Activated T-helper 17 cell treated with anti-CD3 and anti-CD28 coated beads, Interleukin-2, amount 50 U/mL, for 72 hours (primary cell): ENCODE data around the gene CLIC5. TPM values are rescaled to one million over a fixed set of nuclear protein-coding genes. Genes with fewer than 3 reads are reported as not detected.

Source experiments
- ATAC-seq: fragments of 150-1000 bp; cut with Tn5 transposase; replicated peaks from 2 replicates; pipeline ENCODE4 v1.10.0; 2021; ENCODE audit warnings: mild to moderate bottlenecking, moderate library complexity
- H3K27ac Mint-ChIP-seq: one replicate; pipeline ENCODE4 v1.8.0; 2022; ENCODE audit warnings: mixed read lengths
- H3K27me3 Mint-ChIP-seq: one replicate; pipeline ENCODE4 v1.8.0; 2022; ENCODE audit warnings: mixed read lengths
- H3K36me3 Mint-ChIP-seq: one replicate; pipeline ENCODE4 v1.8.0; 2022; ENCODE audit warnings: low read depth, mild to moderate bottlenecking, mixed read lengths
- H3K4me1 Mint-ChIP-seq: one replicate; pipeline ENCODE4 v1.8.0; 2022; ENCODE audit warnings: mixed read lengths
- H3K4me3 Mint-ChIP-seq: one replicate; pipeline ENCODE4 v1.8.0; 2022; ENCODE audit warnings: mild to moderate bottlenecking, mixed read lengths
- H3K9me3 Mint-ChIP-seq: one replicate; pipeline ENCODE4 v1.8.0; 2022; ENCODE audit warnings: mixed read lengths
- total RNA-seq, 2 donors: library from RNA; stranded (reverse); gene quantifications; one replicate each; pipeline ENCODE4 v1.2.3, GENCODE V29; 2022

The CLIC5 gene
- total RNA-seq, 2 donors from 2014 or later, result 10.6 to 10.7 TPM

GRCh38 chr6:45900808-45901752 is 114.6 kb downstream of the CLIC5 start:
- H3K27me3 Mint-ChIP-seq, result no peaks in the 10 kb centered on the region
- peaks cover 8% of the 10 kb centered on the region for H3K4me1 Mint-ChIP-seq
- H3K27ac Mint-ChIP-seq, result no peak overlapping the region
- peaks cover 12% of the 10 kb centered on the region for H3K36me3 Mint-ChIP-seq
- no peak overlapping the region for H3K4me3 Mint-ChIP-seq
- no peaks in the 10 kb centered on the region for H3K9me3 Mint-ChIP-seq
- ATAC-seq, result no peak

DNA sequence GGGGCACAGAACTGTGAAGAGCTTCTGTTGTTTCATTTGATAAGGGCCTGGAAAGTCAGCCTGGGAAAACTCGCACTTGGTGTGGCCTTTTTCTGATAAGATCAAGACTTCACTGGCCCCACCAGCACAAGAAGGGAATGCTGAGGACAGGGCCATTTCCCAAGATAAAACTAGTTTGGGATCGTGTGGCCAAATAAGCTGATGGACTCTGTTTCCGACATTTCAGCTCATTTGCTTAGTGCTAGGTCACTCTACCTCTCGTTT is 116.0 kb downstream of the CLIC5 start:
- H3K4me3 Mint-ChIP-seq, result no peak overlapping the region
- H3K27me3 Mint-ChIP-seq, result no peaks in the 10 kb centered on the region
- H3K36me3 Mint-ChIP-seq, result peaks cover 12% of the 10 kb centered on the region
- peaks cover 8% of the 10 kb centered on the region for H3K4me1 Mint-ChIP-seq
- H3K9me3 Mint-ChIP-seq, result no peaks in the 10 kb centered on the region
- H3K27ac Mint-ChIP-seq, result no peak overlapping the region
- no peak for ATAC-seq

DNA sequence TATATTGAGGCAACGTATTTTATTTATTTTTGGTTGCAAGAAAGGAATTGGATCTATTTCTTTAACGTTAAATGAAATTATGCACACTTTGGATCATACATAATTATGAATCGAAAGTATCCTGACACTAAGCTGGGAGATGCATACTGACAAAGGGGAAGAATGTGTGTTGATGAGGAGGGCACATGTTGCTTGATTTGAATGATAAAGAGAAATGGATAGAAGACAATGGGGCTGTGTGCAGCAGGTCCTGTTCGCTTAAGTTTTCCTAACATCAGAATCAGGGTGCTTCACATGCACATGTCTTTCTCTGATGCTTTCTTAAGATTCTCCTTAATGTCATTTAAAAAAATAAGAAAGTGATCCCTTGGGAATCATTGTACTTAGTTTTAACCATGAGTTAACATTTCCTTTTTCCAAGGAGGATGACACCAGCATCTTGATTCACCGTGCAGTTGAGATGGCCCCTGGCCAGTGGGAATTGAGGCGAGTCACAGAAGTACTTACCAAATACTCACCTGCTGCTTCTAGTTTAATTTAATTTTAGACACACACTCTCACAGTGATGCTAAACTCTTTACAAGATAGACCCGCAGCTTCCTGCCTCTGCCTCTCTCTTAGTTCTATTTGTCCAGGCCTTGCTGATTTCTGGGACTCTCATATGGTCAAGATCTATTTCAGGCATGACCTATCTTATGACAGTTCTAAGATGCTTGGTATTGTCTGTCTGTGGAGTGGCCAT is 116.5 kb downstream of the CLIC5 start:
- peaks cover 8% of the 10 kb centered on the region for H3K4me1 Mint-ChIP-seq
- peaks cover 12% of the 10 kb centered on the region for H3K36me3 Mint-ChIP-seq
- H3K9me3 Mint-ChIP-seq, result no peaks in the 10 kb centered on the region
- no peak overlapping the region for H3K27ac Mint-ChIP-seq
- H3K27me3 Mint-ChIP-seq, result no peaks in the 10 kb centered on the region
- no peak for ATAC-seq
- no peak overlapping the region for H3K4me3 Mint-ChIP-seq

- Mint-ChIP-seq H3K27ac (peak overlapping the region; percentile 48), H3K9me3 (no peaks in the 10 kb centered on the region), H3K27me3 (no peaks in the 10 kb centered on the region), H3K4me3 (peak overlapping the region; percentile 29), H3K4me1 (peaks cover 8% of the 10 kb centered on the region), H3K36me3 (no peaks in the 10 kb centered on the region)
- ATAC-seq, result peak; percentile 68
Observed at GRCh38 chr6:45896783-45897441, 118.7 kb downstream of the CLIC5 start.

DNA sequence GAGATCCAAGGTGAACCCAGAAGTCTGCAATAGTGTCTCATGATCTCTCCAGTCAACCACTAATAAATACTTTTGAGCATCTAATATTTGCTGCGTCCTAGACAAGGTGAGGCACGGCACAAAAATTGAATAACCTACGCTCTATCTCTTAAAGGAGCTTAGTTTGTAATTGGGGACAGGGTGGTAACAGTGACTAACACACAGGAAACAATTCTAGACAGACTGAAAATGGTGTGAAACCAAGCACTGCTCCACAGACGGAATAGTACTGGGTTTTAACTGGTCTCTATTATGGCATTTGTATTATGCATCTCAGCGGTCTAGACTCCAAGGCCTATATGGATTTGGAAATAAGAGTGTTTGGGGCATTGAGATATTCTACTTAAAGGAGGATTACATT is 120.1 kb downstream of the CLIC5 start:
- Mint-ChIP-seq H3K4me3 (peak overlapping the region; percentile 25), H3K9me3 (no peaks in the 10 kb centered on the region), H3K36me3 (no peaks in the 10 kb centered on the region), H3K27ac (no peak overlapping the region), H3K27me3 (no peaks in the 10 kb centered on the region), H3K4me1 (peaks cover 8% of the 10 kb centered on the region)
- peak; percentile 90 for ATAC-seq

GRCh38 chr6:45892696-45893245 is 122.9 kb downstream of the CLIC5 start:
- no peak overlapping the region for H3K27ac Mint-ChIP-seq
- H3K9me3 Mint-ChIP-seq, result no peaks in the 10 kb centered on the region
- peaks cover 8% of the 10 kb centered on the region for H3K4me1 Mint-ChIP-seq
- H3K27me3 Mint-ChIP-seq, result peaks cover 1% of the 10 kb centered on the region
- no peak overlapping the region for H3K4me3 Mint-ChIP-seq
- no peaks in the 10 kb centered on the region for H3K36me3 Mint-ChIP-seq
- no peak for ATAC-seq

DNA sequence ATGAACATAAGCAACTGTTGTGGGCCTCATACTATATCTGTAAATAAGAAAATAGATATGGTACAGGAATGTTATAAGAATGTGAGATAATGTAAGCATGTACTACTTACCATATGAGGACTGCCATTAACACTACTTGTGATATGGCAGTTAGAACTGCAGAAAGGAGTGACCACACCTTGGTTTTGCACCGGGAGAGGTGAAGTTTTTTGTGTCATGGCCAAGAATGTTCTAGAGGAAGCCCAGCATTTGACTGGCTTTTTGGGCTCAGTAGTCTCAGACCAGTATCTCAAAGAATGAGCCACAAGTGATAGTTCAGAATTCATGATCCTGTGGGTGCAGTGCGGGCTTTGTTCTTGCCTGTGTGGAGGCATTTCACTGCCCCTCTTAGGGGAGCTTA is 123.5 kb downstream of the CLIC5 start:
- H3K4me1 Mint-ChIP-seq, result peaks cover 8% of the 10 kb centered on the region
- no peaks in the 10 kb centered on the region for H3K9me3 Mint-ChIP-seq
- H3K27me3 Mint-ChIP-seq, result peaks cover 5% of the 10 kb centered on the region
- H3K4me3 Mint-ChIP-seq, result no peak overlapping the region
- H3K27ac Mint-ChIP-seq, result no peak overlapping the region
- no peak for ATAC-seq
- H3K36me3 Mint-ChIP-seq, result no peaks in the 10 kb centered on the region

DNA sequence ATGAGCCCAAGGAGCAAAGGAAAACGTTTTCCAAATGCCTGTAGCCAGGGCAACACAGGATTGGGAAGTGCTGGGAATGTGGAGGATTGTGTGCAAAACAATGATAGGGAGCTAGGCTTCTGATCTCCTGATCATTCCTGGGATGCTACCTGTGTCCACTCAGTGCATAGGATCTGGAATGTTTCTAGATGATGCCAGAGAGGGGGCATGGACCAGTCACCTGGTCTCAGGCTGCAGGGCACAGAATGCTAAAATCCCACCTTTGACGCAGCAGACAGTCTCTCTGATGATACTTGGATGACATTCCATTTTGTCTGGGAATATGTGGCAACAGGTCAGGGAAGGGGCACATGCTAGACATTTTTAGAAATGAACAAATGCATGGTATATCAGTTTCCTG is 128.9 kb downstream of the CLIC5 start:
- no peak for ATAC-seq
- Mint-ChIP-seq H3K27ac (no peak overlapping the region), H3K9me3 (peaks cover 5% of the 10 kb centered on the region), H3K36me3 (no peaks in the 10 kb centered on the region), H3K4me3 (no peak overlapping the region), H3K27me3 (peaks cover 7% of the 10 kb centered on the region), H3K4me1 (no peaks in the 10 kb centered on the region)

- Mint-ChIP-seq H3K36me3 (no peaks in the 10 kb centered on the region), H3K9me3 (peaks cover 5% of the 10 kb centered on the region), H3K27me3 (peaks cover 7% of the 10 kb centered on the region), H3K4me1 (no peaks in the 10 kb centered on the region), H3K4me3 (no peak overlapping the region), H3K27ac (no peak overlapping the region)
- no peak for ATAC-seq
Observed at GRCh38 chr6:45884336-45884735, 131.3 kb downstream of the CLIC5 start.

DNA sequence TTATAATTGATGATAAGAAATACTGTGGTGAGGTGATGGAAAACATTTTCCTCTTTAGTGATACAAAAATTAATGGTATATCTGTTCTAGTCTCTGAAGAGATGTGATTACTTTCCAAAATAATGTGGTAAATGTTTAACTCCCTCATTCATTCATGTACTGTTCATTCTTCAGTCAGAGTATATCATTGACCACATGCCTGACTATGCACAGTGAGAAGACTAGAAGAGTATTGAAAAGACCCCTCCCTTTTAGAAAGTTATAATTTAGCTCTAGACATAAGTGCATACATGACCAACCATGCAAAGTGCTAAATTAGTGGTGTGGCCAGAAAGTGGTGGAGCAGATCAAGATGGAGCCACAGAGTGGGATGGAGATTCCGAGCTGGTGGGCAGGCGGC is 133.0 kb downstream of the CLIC5 start:
- Mint-ChIP-seq H3K27me3 (peaks cover 5% of the 10 kb centered on the region), H3K36me3 (no peaks in the 10 kb centered on the region), H3K27ac (no peak overlapping the region), H3K4me1 (no peaks in the 10 kb centered on the region), H3K9me3 (peaks cover 5% of the 10 kb centered on the region), H3K4me3 (no peak overlapping the region)
- no peak for ATAC-seq

DNA sequence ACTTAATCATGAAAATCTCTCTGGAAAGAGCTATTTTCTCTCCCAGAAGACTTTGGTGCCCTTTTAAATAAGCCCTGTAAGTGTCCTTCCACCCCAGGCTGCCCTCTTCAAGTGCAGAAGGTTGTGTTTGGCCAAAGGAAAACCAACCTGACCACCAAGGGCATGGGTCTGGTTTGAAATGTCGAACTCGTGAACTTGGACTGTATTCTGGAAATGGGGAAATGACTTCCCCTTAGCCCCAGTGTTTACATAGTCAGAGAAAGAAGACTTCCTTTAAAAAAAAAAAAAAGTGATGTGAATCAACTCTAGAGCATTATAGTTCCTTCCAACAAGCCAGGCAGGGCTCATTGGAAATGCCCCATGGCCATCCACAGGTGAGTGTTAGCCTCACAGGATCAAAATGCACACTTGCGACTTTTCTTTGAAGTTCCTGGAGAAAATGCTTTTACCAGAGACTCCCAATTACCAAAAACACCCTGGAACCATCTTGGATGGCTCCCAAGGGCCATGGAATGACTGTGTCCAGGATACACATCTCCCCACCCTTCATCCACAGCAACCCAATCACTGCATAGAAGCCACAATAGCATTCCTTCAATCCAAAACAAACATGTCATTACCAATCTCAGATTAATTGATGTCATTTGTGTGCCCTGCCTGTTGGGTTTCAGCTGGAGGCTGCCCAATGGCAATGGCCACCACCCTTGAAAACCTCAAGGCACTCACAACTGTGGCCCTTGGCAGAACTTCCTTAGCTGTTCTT is 133.8 kb downstream of the CLIC5 start:
- Mint-ChIP-seq H3K4me1 (no peaks in the 10 kb centered on the region), H3K27ac (no peak overlapping the region), H3K36me3 (no peaks in the 10 kb centered on the region), H3K4me3 (no peak overlapping the region), H3K27me3 (peaks cover 3% of the 10 kb centered on the region), H3K9me3 (peaks cover 5% of the 10 kb centered on the region)
- ATAC-seq, result no peak

DNA sequence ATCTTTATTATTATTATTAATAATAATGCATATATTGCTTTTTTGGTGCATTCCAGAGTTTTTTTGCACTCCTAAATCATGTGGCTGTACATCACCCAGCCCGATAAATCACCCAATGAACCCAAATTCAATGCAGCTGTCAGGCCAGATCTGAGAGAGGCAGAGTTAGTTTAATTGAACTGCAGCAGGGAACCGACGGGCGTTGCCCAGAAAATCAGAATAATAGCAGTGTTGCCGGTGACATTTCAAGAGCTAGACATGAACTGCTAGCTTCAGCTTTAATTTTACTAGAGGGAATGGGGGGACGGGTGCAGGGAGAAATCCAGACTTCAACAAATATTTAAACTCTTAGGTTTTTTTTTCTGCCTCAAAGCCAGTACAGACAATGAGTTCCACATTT is 135.0 kb downstream of the CLIC5 start:
- peaks cover 5% of the 10 kb centered on the region for H3K9me3 Mint-ChIP-seq
- no peaks in the 10 kb centered on the region for H3K36me3 Mint-ChIP-seq
- H3K4me1 Mint-ChIP-seq, result no peaks in the 10 kb centered on the region
- no peak overlapping the region for H3K27ac Mint-ChIP-seq
- peaks cover 3% of the 10 kb centered on the region for H3K27me3 Mint-ChIP-seq
- ATAC-seq, result no peak
- H3K4me3 Mint-ChIP-seq, result no peak overlapping the region

DNA sequence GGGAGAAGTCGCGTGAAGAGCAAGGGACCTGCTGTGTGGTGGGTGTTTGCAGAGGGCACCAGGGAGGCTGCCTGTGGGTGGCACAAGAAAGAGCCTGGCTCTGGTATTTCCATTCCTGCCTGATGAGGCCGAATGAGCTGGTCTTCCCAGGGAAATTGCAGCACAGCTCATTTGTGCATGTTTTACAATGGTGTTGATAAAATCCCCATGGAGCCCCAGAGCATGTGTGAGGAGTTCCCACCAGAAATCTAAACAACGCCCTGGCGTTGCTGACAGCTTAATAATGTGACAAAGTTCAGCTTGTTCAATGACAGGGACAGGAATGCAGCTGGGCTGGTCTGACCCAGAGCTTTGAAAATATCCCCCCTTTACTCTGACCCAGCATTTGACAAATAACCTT is 135.5 kb downstream of the CLIC5 start:
- Mint-ChIP-seq H3K27me3 (peaks cover 3% of the 10 kb centered on the region), H3K36me3 (no peaks in the 10 kb centered on the region), H3K4me1 (no peaks in the 10 kb centered on the region), H3K9me3 (peaks cover 5% of the 10 kb centered on the region), H3K4me3 (no peak overlapping the region), H3K27ac (no peak overlapping the region)
- no peak for ATAC-seq

GRCh38 chr6:45877970-45878590 is 137.6 kb downstream of the CLIC5 start:
- Mint-ChIP-seq H3K4me3 (no peak overlapping the region), H3K27ac (no peak overlapping the region), H3K36me3 (no peaks in the 10 kb centered on the region), H3K9me3 (no peaks in the 10 kb centered on the region), H3K4me1 (no peaks in the 10 kb centered on the region), H3K27me3 (no peaks in the 10 kb centered on the region)
- no peak for ATAC-seq
